IMR-90 (cell line): ENCODE measurements around the gene RALGPS2.

Source experiments
- CTCF ChIP-seq: conservative IDR thresholded peaks from 2 replicates; pipeline ENCODE4 v1.5.1; 2012; ENCODE audit warnings: mild to moderate bottlenecking, low read depth, low read length, improper control_type of control experiment
- POLR2A ChIP-seq: IDR thresholded peaks from 2 replicates; pipeline ENCODE4 v1.6.1; 2012; ENCODE audit warnings: mild to moderate bottlenecking, low read depth, low read length

DNA sequence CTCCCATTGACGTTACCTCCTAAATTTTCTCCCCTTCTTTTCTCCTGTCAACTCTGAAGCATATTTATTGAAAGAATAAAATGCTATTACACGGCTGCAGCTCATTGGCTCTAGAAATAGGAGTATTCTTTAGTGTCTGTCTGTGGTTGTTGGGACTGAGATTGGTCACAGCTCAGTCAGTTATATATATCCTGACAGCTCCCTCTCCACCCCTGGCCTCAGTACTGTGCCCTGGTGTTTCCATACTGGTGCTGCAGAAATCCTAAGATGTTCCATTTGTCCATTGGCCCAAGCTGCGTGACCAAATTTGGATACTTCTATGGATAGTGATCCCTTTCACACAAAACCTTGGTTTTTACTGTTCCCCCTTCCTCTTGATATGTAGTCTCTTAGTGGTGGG, 67.3 kb downstream of the RALGPS2 start:
- no peak for TF ChIP-seq CTCF
- TF ChIP-seq POLR2A = no peak
